Neuronal stem cell (in vitro differentiated cells): ENCODE measurements around the gene CDH13.

Experiments used
- DNase-seq: peaks from one replicate; pipeline ENCODE4 v3.0.0-alpha.2; 2013; ENCODE audit warnings: low spot score
- H2AFZ ChIP-seq: one replicate; pipeline ENCODE4 v1.6.1; 2013; ENCODE audit warnings: mild to moderate bottlenecking, low read length, inconsistent platforms
- H2AK5ac ChIP-seq: 2 replicates; pipeline ENCODE4 v1.6.1; 2013; ENCODE audit warnings: low read depth, mild to moderate bottlenecking, inconsistent platforms, low read length, moderate library complexity, mixed read lengths
- H2BK120ac ChIP-seq: 2 replicates; pipeline ENCODE4 v1.6.1; 2013; ENCODE audit warnings: low read depth, mild to moderate bottlenecking, inconsistent platforms, low read length, moderate library complexity, mixed read lengths
- H2BK12ac ChIP-seq: one replicate; pipeline ENCODE4 v1.6.1; 2013; ENCODE audit warnings: low read length, inconsistent platforms
- H2BK15ac ChIP-seq: 2 replicates; pipeline ENCODE4 v1.6.1; 2013; ENCODE audit warnings: mild to moderate bottlenecking, low read length, inconsistent platforms, mixed read lengths
- H2BK5ac ChIP-seq: one replicate; pipeline ENCODE4 v1.6.1; 2013; ENCODE audit warnings: inconsistent platforms, mild to moderate bottlenecking, low read length, moderate library complexity
- H3K14ac ChIP-seq: one replicate; pipeline ENCODE4 v1.6.1; 2013; ENCODE audit warnings: low read length, inconsistent platforms
- H3K18ac ChIP-seq: 2 replicates; pipeline ENCODE4 v1.6.1; 2013; ENCODE audit warnings: low read length, inconsistent platforms
- H3K23ac ChIP-seq: 2 replicates; pipeline ENCODE4 v1.6.1; 2013; ENCODE audit warnings: low read depth, mild to moderate bottlenecking, mixed read lengths, low read length, inconsistent platforms; ENCODE audit not compliant: poor library complexity
- H3K27ac ChIP-seq: replicated peaks from 3 replicates; pipeline ENCODE4 v1.5.1; 2013; ENCODE audit warnings: low read length, inconsistent platforms
- H3K27me3 ChIP-seq, 3 experiments: 2 replicates each; pipeline ENCODE4 v1.6.1; 2013; ENCODE audit warnings: low read length in 3 of 3, mild to moderate bottlenecking in 2 of 3, inconsistent platforms in 1 of 3, low read depth in 1 of 3, mixed read lengths in 1 of 3, moderate library complexity in 1 of 3; ENCODE audit not compliant: control insufficient read depth in 3 of 3, insufficient read depth in 3 of 3
- H3K36me3 ChIP-seq, 2 donors: replicated peaks in 1 of 2; 2 replicates each; pipeline ENCODE4 v1.6.1; 2013; ENCODE audit warnings: low read length in 2 of 2; ENCODE audit not compliant: control insufficient read depth in 2 of 2, insufficient read depth in 2 of 2
- H3K4ac ChIP-seq: 2 replicates; pipeline ENCODE4 v1.6.1; 2013; ENCODE audit warnings: inconsistent platforms, mild to moderate bottlenecking, low read length, moderate library complexity
- H3K4me1 ChIP-seq, 2 donors: 1 replicate in 1 of 2; 2 replicates in 1 of 2; pipeline ENCODE4 v1.6.1; 2013; ENCODE audit warnings: low read length in 2 of 2, low read depth in 1 of 2; ENCODE audit not compliant: control insufficient read depth in 2 of 2, insufficient read depth in 1 of 2
- H3K4me2 ChIP-seq: one replicate; pipeline ENCODE4 v1.6.1; 2013; ENCODE audit warnings: mild to moderate bottlenecking, low read length, inconsistent platforms; ENCODE audit not compliant: insufficient read depth, poor library complexity, severe bottlenecking
- H3K4me3 ChIP-seq, 2 donors: 2 replicates each; pipeline ENCODE4 v1.5.1; 2013; ENCODE audit warnings: low read length in 2 of 2, mild to moderate bottlenecking in 2 of 2, inconsistent platforms in 1 of 2, moderate library complexity in 1 of 2
- H3K79me1 ChIP-seq: one replicate; pipeline ENCODE4 v1.6.1; 2013; ENCODE audit warnings: low read depth, mild to moderate bottlenecking, inconsistent platforms, low read length, moderate library complexity
- H3K9ac ChIP-seq: one replicate; pipeline ENCODE4 v1.6.1; 2013; ENCODE audit warnings: mild to moderate bottlenecking, low read depth, low read length, inconsistent platforms; ENCODE audit not compliant: poor library complexity
- H3K9me3 ChIP-seq, 2 donors: replicated peaks in 1 of 2; 2 replicates each; pipeline versions ENCODE3 to v1.6.1; 2013; ENCODE audit warnings: low read length in 2 of 2, mild to moderate bottlenecking in 2 of 2, inconsistent platforms in 1 of 2, low read depth in 1 of 2, mixed read lengths in 1 of 2, moderate library complexity in 1 of 2; ENCODE audit not compliant: control insufficient read depth in 2 of 2, insufficient read depth in 1 of 2
- H4K8ac ChIP-seq: one replicate; pipeline ENCODE4 v1.6.1; 2013; ENCODE audit warnings: low read depth, mild to moderate bottlenecking, inconsistent platforms, low read length, moderate library complexity
- H4K91ac ChIP-seq: one replicate; pipeline ENCODE4 v1.6.1; 2013; ENCODE audit warnings: low read length, low read depth, mild to moderate bottlenecking, inconsistent platforms; ENCODE audit not compliant: poor library complexity
- WGBS, 2 donors: extraction: QIAGEN DNeasy Blood & Tissue Kit; methylation state at CpG; one replicate each; pipeline ENCODE4 v1.1.7; 2013; ENCODE audit warnings: missing lambda C conversion rate in 2 of 2, mixed read lengths in 1 of 2; ENCODE audit not compliant: insufficient read length in 2 of 2, insufficient replicate concordance in 1 of 2; ENCODE audit errors: extremely low coverage in 2 of 2; 5-methylcytosine and 5-hydroxymethylcytosine counted together

Gene CDH13

DNA sequence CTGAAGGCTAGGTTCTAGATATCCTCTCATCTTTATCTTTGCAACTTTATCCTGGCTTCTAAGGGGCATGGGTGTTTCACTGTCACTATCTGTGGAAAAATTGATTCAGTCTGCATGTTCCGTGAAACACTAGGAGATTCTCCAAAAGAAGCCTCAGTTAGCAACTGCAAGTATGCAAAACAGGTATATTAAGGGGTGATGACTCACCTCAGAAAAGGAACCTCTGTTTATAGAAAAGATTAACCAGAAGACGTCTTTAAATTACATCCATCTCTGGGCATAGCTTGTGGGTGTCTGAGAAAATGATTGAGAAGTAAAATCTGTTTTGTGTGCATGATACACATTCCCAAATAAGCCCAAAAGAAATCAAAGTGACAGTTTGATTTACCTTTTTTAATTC is 827.2 kb downstream of the CDH13 start:
- H3K9ac ChIP-seq = no peak overlapping the region
- no peak overlapping the region for H4K91ac ChIP-seq
- H3K36me3 ChIP-seq = no peaks in the 10 kb centered on the region
- no peaks in the 10 kb centered on the region for H3K4me1 ChIP-seq
- H4K8ac ChIP-seq = no peak overlapping the region
- no peak overlapping the region for H2BK12ac ChIP-seq
- no peak overlapping the region for H3K27ac ChIP-seq
- H2AK5ac ChIP-seq = no peak overlapping the region
- no peak for DNase-seq
- no peaks in the 10 kb centered on the region for H3K79me1 ChIP-seq
- H2BK5ac ChIP-seq = no peak overlapping the region
- H2BK120ac ChIP-seq = no peak overlapping the region
- H3K9me3 ChIP-seq = no peaks in the 10 kb centered on the region
- no peak overlapping the region for H3K4me3 ChIP-seq
- no peak overlapping the region for H3K4me2 ChIP-seq
- no peak overlapping the region for H3K23ac ChIP-seq
- no peak overlapping the region for H2AFZ ChIP-seq
- no peak overlapping the region for H2BK15ac ChIP-seq
- no peak overlapping the region for H3K14ac ChIP-seq
- H3K27me3 ChIP-seq = no peaks in the 10 kb centered on the region
- H3K18ac ChIP-seq = no peak overlapping the region
- WGBS, 2 donors = no CpG with 5 or more reads among the region's 2 CpGs
- no peak overlapping the region for H3K4ac ChIP-seq

DNA sequence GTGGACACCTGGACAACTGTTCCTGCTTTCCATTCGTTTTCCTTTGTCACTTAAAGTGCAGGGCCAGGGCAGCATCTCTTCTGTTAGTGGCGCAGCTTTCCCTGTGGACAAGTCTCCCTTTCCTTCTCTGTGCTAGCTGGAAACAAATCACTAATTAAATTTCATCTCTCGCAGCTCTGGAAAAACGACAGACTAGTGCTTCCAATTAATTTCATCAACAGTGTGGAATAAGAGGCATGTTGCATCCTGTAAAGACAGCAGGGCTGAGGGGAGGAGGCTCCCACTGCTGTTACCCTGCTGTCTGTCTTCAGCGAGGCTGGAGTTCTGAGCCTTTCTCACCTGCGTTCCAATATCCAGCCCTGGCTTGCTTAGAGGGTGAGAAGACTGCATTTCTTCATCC is 828.9 kb downstream of the CDH13 start:
- no peak overlapping the region for H3K4me2 ChIP-seq
- no peaks in the 10 kb centered on the region for H3K27me3 ChIP-seq
- no peak overlapping the region for H3K27ac ChIP-seq
- no peak for DNase-seq
- H2BK5ac ChIP-seq = no peak overlapping the region
- H4K91ac ChIP-seq = no peak overlapping the region
- no peak overlapping the region for H2BK12ac ChIP-seq
- H3K4me3 ChIP-seq = no peak overlapping the region
- H2BK15ac ChIP-seq = no peak overlapping the region
- H3K18ac ChIP-seq = no peak overlapping the region
- H3K4me1 ChIP-seq = no peaks in the 10 kb centered on the region
- H3K23ac ChIP-seq = no peak overlapping the region
- H3K9me3 ChIP-seq = no peaks in the 10 kb centered on the region
- no peak overlapping the region for H2BK120ac ChIP-seq
- H3K79me1 ChIP-seq = no peaks in the 10 kb centered on the region
- H3K4ac ChIP-seq = no peak overlapping the region
- H3K14ac ChIP-seq = no peak overlapping the region
- H4K8ac ChIP-seq = no peak overlapping the region
- H2AFZ ChIP-seq = no peak overlapping the region
- H3K9ac ChIP-seq = no peak overlapping the region
- no peak overlapping the region for H2AK5ac ChIP-seq
- H3K36me3 ChIP-seq = no peaks in the 10 kb centered on the region
- WGBS, 2 donors = no CpG with 5 or more reads among the region's 6 CpGs

DNA sequence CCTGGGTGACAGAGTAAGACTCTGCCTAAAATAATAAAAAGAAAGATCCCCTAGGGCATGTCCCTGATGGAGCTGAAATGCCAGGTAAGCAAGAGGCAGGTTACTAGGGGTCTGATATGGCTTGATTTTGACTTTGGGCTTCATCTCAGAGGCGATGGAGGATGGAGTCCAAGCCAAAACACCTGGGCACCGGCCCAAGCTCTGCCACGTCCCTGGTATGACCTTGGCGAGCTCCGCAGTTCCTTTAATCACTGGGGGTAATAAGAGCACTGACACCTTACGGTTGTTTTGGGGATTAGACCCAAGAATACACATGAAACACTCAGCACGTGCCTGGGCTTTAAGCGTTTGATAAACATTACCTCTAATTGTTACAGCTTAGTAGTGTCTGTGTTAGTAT is 830.2 kb downstream of the CDH13 start:
- no CpG with 5 or more reads among the region's 8 CpGs for WGBS, 2 donors

DNA sequence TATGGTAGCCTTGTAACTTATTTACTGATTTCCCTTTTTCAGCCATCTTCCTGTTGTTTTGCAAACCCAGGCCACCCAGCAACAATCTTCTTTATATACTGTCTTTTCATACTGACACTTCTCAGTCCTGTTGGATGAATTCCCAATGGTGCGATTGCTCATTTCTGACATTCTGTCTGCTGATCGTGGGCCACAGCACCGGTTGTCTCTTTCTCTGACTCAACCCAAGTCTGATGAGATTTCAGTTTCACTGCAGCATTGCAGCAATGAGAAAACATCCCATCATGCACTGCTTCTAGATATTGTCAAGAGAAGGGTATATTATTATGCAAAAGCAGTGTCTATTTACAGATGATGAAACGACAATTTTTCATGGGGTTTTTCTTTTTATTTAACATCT is 831.8 kb downstream of the CDH13 start:
- no CpG with 5 or more reads among the region's 4 CpGs for WGBS, 2 donors
- no peak overlapping the region for H2BK15ac ChIP-seq
- no peak overlapping the region for H3K9ac ChIP-seq
- no peak overlapping the region for H3K27ac ChIP-seq
- H3K36me3 ChIP-seq = no peaks in the 10 kb centered on the region
- no peak overlapping the region for H3K4ac ChIP-seq
- no peaks in the 10 kb centered on the region for H3K4me1 ChIP-seq
- no peaks in the 10 kb centered on the region for H3K9me3 ChIP-seq
- no peak for DNase-seq
- no peaks in the 10 kb centered on the region for H3K79me1 ChIP-seq
- H2BK12ac ChIP-seq = no peak overlapping the region
- H3K4me2 ChIP-seq = no peak overlapping the region
- no peak overlapping the region for H2AK5ac ChIP-seq
- H3K18ac ChIP-seq = no peak overlapping the region
- H2BK120ac ChIP-seq = no peak overlapping the region
- no peak overlapping the region for H2BK5ac ChIP-seq
- no peak overlapping the region for H3K14ac ChIP-seq
- H3K27me3 ChIP-seq = no peaks in the 10 kb centered on the region
- H3K23ac ChIP-seq = no peak overlapping the region
- no peak overlapping the region for H3K4me3 ChIP-seq
- no peak overlapping the region for H2AFZ ChIP-seq
- H4K8ac ChIP-seq = no peak overlapping the region
- H4K91ac ChIP-seq = no peak overlapping the region

More for the DNA sequence above, 830.2 kb downstream of the CDH13 start:
- Histone ChIP-seq H3K27me3 (no peaks in the 10 kb centered on the region), H4K8ac (no peak overlapping the region), H2BK5ac (no peak overlapping the region), H3K27ac (no peak overlapping the region), H3K4me3 (no peak overlapping the region), H2AK5ac (no peak overlapping the region), H2BK12ac (no peak overlapping the region), H3K14ac (no peak overlapping the region), H4K91ac (no peak overlapping the region), H3K18ac (no peak overlapping the region), H3K9me3 (no peaks in the 10 kb centered on the region), H3K23ac (no peak overlapping the region), H3K4me2 (no peak overlapping the region), H2BK120ac (no peak overlapping the region), H3K79me1 (no peaks in the 10 kb centered on the region), H3K4me1 (no peaks in the 10 kb centered on the region), H2AFZ (no peak overlapping the region), H3K4ac (no peak overlapping the region), H2BK15ac (no peak overlapping the region), H3K9ac (no peak overlapping the region), H3K36me3 (no peaks in the 10 kb centered on the region)
- no peak for DNase-seq
